ENCODE results near the gene ASAP2.

- TF ChIP-seq EZH2phosphoT487 (IDR thresholded peaks at IDR 0.05; ENCODE audit: borderline replicate concordance) = no peak
- TF ChIP-seq, protein P1, sequence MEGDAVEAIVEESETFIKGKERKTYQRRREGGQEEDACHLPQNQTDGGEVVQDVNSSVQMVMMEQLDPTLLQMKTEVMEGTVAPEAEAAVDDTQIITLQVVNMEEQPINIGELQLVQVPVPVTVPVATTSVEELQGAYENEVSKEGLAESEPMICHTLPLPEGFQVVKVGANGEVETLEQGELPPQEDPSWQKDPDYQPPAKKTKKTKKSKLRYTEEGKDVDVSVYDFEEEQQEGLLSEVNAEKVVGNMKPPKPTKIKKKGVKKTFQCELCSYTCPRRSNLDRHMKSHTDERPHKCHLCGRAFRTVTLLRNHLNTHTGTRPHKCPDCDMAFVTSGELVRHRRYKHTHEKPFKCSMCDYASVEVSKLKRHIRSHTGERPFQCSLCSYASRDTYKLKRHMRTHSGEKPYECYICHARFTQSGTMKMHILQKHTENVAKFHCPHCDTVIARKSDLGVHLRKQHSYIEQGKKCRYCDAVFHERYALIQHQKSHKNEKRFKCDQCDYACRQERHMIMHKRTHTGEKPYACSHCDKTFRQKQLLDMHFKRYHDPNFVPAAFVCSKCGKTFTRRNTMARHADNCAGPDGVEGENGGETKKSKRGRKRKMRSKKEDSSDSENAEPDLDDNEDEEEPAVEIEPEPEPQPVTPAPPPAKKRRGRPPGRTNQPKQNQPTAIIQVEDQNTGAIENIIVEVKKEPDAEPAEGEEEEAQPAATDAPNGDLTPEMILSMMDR (conservative IDR thresholded peaks at IDR 0.05; ENCODE audit: low read length) = no peak
These were observed 92.0 kb downstream of the ASAP2 start for GRCh38 chr2:9298583-9298982.
